Gastrocnemius medialis (tissue), 4 donors: ENCODE data around the gene SERPINA6.

ENCODE experiments used
- CTCF ChIP-seq, 5 experiments: fragments of 450-650 bp in 3 of 5; fragments of 200-600 bp in 2 of 5; sonication (generic) in 2 of 5; IDR thresholded peaks in 4 of 5; conservative IDR thresholded peaks in 1 of 5; 1 replicate in 4 of 5; 2 replicates in 1 of 5; pipeline ENCODE4 v1.5.1; 2016 to 2019; ENCODE audit warnings: antibody characterized with exemption in 5 of 5, mild to moderate bottlenecking in 3 of 5, moderate library complexity in 3 of 5
- POLR2A ChIP-seq, 2 donors: fragments of 450-650 bp; IDR thresholded peaks; one replicate each; pipeline ENCODE4 v1.6.1; 2017; ENCODE audit warnings: antibody characterized with exemption in 2 of 2, mild to moderate bottlenecking in 2 of 2, moderate library complexity in 2 of 2

GRCh38 chr14:94357166-94357565 lies 34.0 kb upstream of the SERPINA6 start:
- TF ChIP-seq CTCF (IDR thresholded peaks at IDR 0.05 in 4 of 5, conservative IDR thresholded peaks at IDR 0.05 in 1 of 5) (no peak), POLR2A (IDR thresholded peaks at IDR 0.05) (no peak)
